Gastrocnemius medialis (tissue), 4 donors: ENCODE data around the gene TSEN2. TPM values are rescaled to one million over a fixed set of nuclear protein-coding genes. Genes with fewer than 3 reads are reported as not detected.

Source experiments
- ATAC-seq, 2 donors: fragments of 150-250 bp; one replicate each; pipeline ENCODE4 v1.9.1; 2016
- DNase-seq, 2 donors: peaks; one replicate each; pipeline ENCODE4 v3.0.0-alpha.2; 2019
- H3K27ac ChIP-seq, 4 donors: fragments of 200-600 bp; sonication (generic); 1 replicate in 1 of 4; 2 replicates in 3 of 4; pipeline ENCODE4 v1.5.1; 2016 to 2018; ENCODE audit warnings: mild to moderate bottlenecking in 2 of 4, moderate library complexity in 1 of 4
- H3K27me3 ChIP-seq, 3 donors: fragments of 200-600 bp; sonication (generic) in 2 of 3; 1 replicate in 1 of 3; 2 replicates in 2 of 3; pipeline versions ENCODE4 v1.5.1 to v1.6.0; 2016 to 2019; ENCODE audit warnings: mild to moderate bottlenecking in 1 of 3, moderate library complexity in 1 of 3
- H3K36me3 ChIP-seq, 2 donors: fragments of 200-600 bp; sonication (generic) in 1 of 2; one replicate each; pipeline ENCODE4 v1.5.1; 2017 to 2018
- H3K4me1 ChIP-seq, 2 donors: fragments of 200-600 bp; sonication (generic) in 1 of 2; one replicate each; pipeline ENCODE4 v1.5.1; 2016 to 2017; ENCODE audit warnings: mild to moderate bottlenecking in 2 of 2
- H3K4me3 ChIP-seq, 4 donors: fragments of 200-600 bp; sonication (generic) in 3 of 4; 1 replicate in 1 of 4; 2 replicates in 3 of 4; pipeline ENCODE4 v1.5.1; 2016 to 2019; ENCODE audit warnings: mild to moderate bottlenecking in 2 of 4
- H3K9me3 ChIP-seq, 3 donors: fragments of 200-600 bp; sonication (generic) in 2 of 3; 1 replicate in 1 of 3; 2 replicates in 2 of 3; pipeline ENCODE4 v1.5.1; 2016 to 2019
- CTCF ChIP-seq, 5 experiments: fragments of 450-650 bp in 3 of 5; fragments of 200-600 bp in 2 of 5; sonication (generic) in 2 of 5; IDR thresholded peaks in 4 of 5; conservative IDR thresholded peaks in 1 of 5; 1 replicate in 4 of 5; 2 replicates in 1 of 5; pipeline ENCODE4 v1.5.1; 2016 to 2019; ENCODE audit warnings: antibody characterized with exemption in 5 of 5, mild to moderate bottlenecking in 3 of 5, moderate library complexity in 3 of 5
- POLR2A ChIP-seq, 2 donors: fragments of 450-650 bp; IDR thresholded peaks; one replicate each; pipeline ENCODE4 v1.6.1; 2017; ENCODE audit warnings: antibody characterized with exemption in 2 of 2, mild to moderate bottlenecking in 2 of 2, moderate library complexity in 2 of 2
- in situ Hi-C, 4 donors: fragments of 200-750 bp; cut with MboI; loops; one replicate each; pipeline versions ENCODE4 v1.15.0 to v1.8.0; 2017; ENCODE audit warnings: low sequenced_read_pairs in 4 of 4
- intact Hi-C: fragments of 100-400 bp; cut with DNase I; formaldehyde crosslinking; loops from one replicate; pipeline ENCODE4 v1.15.1; 2023; ENCODE audit warnings: low total_unique reads
- total RNA-seq, 4 donors: library from RNA; depleted of rRNA; stranded (reverse); fragments of >200 nt; gene quantifications; one replicate each; pipeline versions ENCODE4 v1.1.0 to v1.2.3, GENCODE V29; 2016

The TSEN2 gene
- total RNA-seq, 4 donors from 2014 or later: 10.7 to 19.5 (median 12.0) TPM

- no peak for ATAC-seq
- Histone ChIP-seq H3K36me3 (no peaks in the 10 kb centered on the region), H3K4me1 (no peaks in the 10 kb centered on the region), H3K27me3 (no peaks in the 10 kb centered on the region), H3K4me3 (no peak overlapping the region), H3K9me3 (no peaks in the 10 kb centered on the region), H3K27ac (no peak overlapping the region)
- no peak for DNase-seq
- TF ChIP-seq POLR2A (IDR thresholded peaks at IDR 0.05): no peak
- no peak for TF ChIP-seq CTCF (IDR thresholded peaks at IDR 0.05 in 4 of 5, conservative IDR thresholded peaks at IDR 0.05 in 1 of 5)
- in situ Hi-C loops: loop anchor here in 2 of 4 donors (10.0 kb wide), 2 partner anchors 286 to 336 kb away; no protein-coding TSS in a partner anchor
- intact Hi-C loops: no loop called here
These were observed 13.6 kb upstream of the TSEN2 start for GRCh38 chr3:12470680-12471079.

- ATAC-seq: no peak
- no peaks in the 10 kb centered on the region for H3K27me3 ChIP-seq
- H3K36me3 ChIP-seq: no peaks in the 10 kb centered on the region
- TF ChIP-seq POLR2A (IDR thresholded peaks at IDR 0.05) (no peak), CTCF (IDR thresholded peaks at IDR 0.05 in 4 of 5, conservative IDR thresholded peaks at IDR 0.05 in 1 of 5) (no peak)
- H3K4me1 ChIP-seq: peaks cover 0 to 2% of the 10 kb centered on the region in 2 donors
- no peak overlapping the region for H3K4me3 ChIP-seq
- in situ Hi-C loops (loop anchor here in 2 of 4 donors (10.0 kb wide), 2 partner anchors 286 to 336 kb away; no protein-coding TSS in a partner anchor), intact Hi-C loops (no loop called here)
- H3K27ac ChIP-seq: no peak overlapping the region
- DNase-seq: no peak
- H3K9me3 ChIP-seq: no peaks in the 10 kb centered on the region
These were observed 13.0 kb upstream of the TSEN2 start for GRCh38 chr3:12471241-12471640.

- DNase-seq (no peak), ATAC-seq (no peak)
- Histone ChIP-seq H3K4me3 (no peak overlapping the region), H3K4me1 (peaks cover 0 to 5% of the 10 kb centered on the region in 2 donors), H3K27me3 (no peaks in the 10 kb centered on the region), H3K27ac (no peak overlapping the region), H3K9me3 (no peaks in the 10 kb centered on the region), H3K36me3 (no peaks in the 10 kb centered on the region)
- no peak for TF ChIP-seq POLR2A (IDR thresholded peaks at IDR 0.05)
- no peak for TF ChIP-seq CTCF (IDR thresholded peaks at IDR 0.05 in 4 of 5, conservative IDR thresholded peaks at IDR 0.05 in 1 of 5)
- intact Hi-C loops (no loop called here), in situ Hi-C loops (loop anchor here in 2 of 4 donors (10.0 kb wide), 2 partner anchors 287 to 337 kb away; no protein-coding TSS in a partner anchor)
These were observed 12.2 kb upstream of the TSEN2 start for GRCh38 chr3:12472000-12472610.

GRCh38 chr3:12472796-12473195 is 11.5 kb upstream of the TSEN2 start:
- intact Hi-C loops (no loop called here), in situ Hi-C loops (loop anchor here in 2 of 4 donors (10.0 kb wide), 2 partner anchors 288 to 338 kb away; no protein-coding TSS in a partner anchor)

More at GRCh38 chr3:12472796-12473195, 11.5 kb upstream of the TSEN2 start:
- Histone ChIP-seq H3K27me3 (no peaks in the 10 kb centered on the region), H3K4me3 (no peak overlapping the region), H3K9me3 (no peaks in the 10 kb centered on the region), H3K27ac (no peak overlapping the region), H3K4me1 (peaks cover 0 to 5% of the 10 kb centered on the region in 2 donors), H3K36me3 (no peaks in the 10 kb centered on the region)
- DNase-seq: no peak
- no peak for ATAC-seq
- TF ChIP-seq CTCF (IDR thresholded peaks at IDR 0.05 in 4 of 5, conservative IDR thresholded peaks at IDR 0.05 in 1 of 5) (no peak), POLR2A (IDR thresholded peaks at IDR 0.05) (no peak)
